Mesenchymal stem cell (in vitro differentiated cells and primary cell): ENCODE measurements around the gene KIRREL3.

Experiments used
- DNase-seq: peaks from one replicate; pipeline ENCODE4 v3.0.0-alpha.2; 2013
- H2AFZ ChIP-seq: one replicate; pipeline ENCODE4 v1.6.1; 2013; ENCODE audit warnings: low read depth, mild to moderate bottlenecking, control low read depth, inconsistent platforms, low read length, moderate library complexity
- H2AK5ac ChIP-seq: 2 replicates; pipeline ENCODE4 v1.6.1; 2013; ENCODE audit warnings: low read length, moderate library complexity, mild to moderate bottlenecking, inconsistent platforms; ENCODE audit not compliant: severe bottlenecking
- H2BK120ac ChIP-seq: one replicate; pipeline ENCODE4 v1.6.1; 2013; ENCODE audit warnings: low read depth, mild to moderate bottlenecking, inconsistent platforms, low read length, moderate library complexity
- H2BK12ac ChIP-seq, 2 experiments: one replicate each; pipeline ENCODE4 v1.6.1; 2013; ENCODE audit warnings: inconsistent platforms in 2 of 2, low read length in 2 of 2, mild to moderate bottlenecking in 2 of 2, moderate library complexity in 2 of 2, control low read depth in 1 of 2
- H2BK15ac ChIP-seq: one replicate; pipeline ENCODE4 v1.6.1; 2013; ENCODE audit warnings: mild to moderate bottlenecking, low read depth, inconsistent platforms; ENCODE audit not compliant: poor library complexity, severe bottlenecking
- H2BK5ac ChIP-seq: 2 replicates; pipeline ENCODE4 v1.6.1; 2013; ENCODE audit warnings: low read depth, mild to moderate bottlenecking, low read length, control low read depth, inconsistent platforms; ENCODE audit not compliant: poor library complexity, severe bottlenecking
- H3K14ac ChIP-seq, 2 experiments: one replicate each; pipeline ENCODE4 v1.6.1; 2013; ENCODE audit warnings: inconsistent platforms in 2 of 2, low read length in 2 of 2, control low read depth in 1 of 2, mild to moderate bottlenecking in 1 of 2, moderate library complexity in 1 of 2
- H3K18ac ChIP-seq, 2 experiments: one replicate each; pipeline ENCODE4 v1.6.1; 2013; ENCODE audit warnings: inconsistent platforms in 2 of 2, low read length in 2 of 2, control low read depth in 1 of 2, low read depth in 1 of 2, mild to moderate bottlenecking in 1 of 2
- H3K23ac ChIP-seq, 2 experiments: one replicate each; pipeline ENCODE4 v1.6.1; 2013; ENCODE audit warnings: inconsistent platforms in 2 of 2, low read length in 2 of 2, mild to moderate bottlenecking in 2 of 2, moderate library complexity in 2 of 2, control low read depth in 1 of 2
- H3K27ac ChIP-seq: 2 replicates; pipeline ENCODE4 v1.5.1; 2013; ENCODE audit warnings: mild to moderate bottlenecking, moderate library complexity, low read length, control low read depth, inconsistent platforms; ENCODE audit not compliant: poor library complexity, severe bottlenecking
- H3K27me3 ChIP-seq, 2 experiments: 2 replicates each; pipeline versions ENCODE4 v1.6.1 to v1.7.0; 2013; ENCODE audit warnings: low read length in 2 of 2, mild to moderate bottlenecking in 2 of 2, moderate library complexity in 2 of 2, control low read depth in 1 of 2, inconsistent platforms in 1 of 2; ENCODE audit not compliant: control insufficient read depth in 1 of 2, insufficient read depth in 1 of 2
- H3K36me3 ChIP-seq, 2 experiments: 2 replicates each; pipeline versions ENCODE4 v1.6.1 to v1.7.0; 2013; ENCODE audit warnings: low read length in 2 of 2, control low read depth in 1 of 2, inconsistent platforms in 1 of 2, low read depth in 1 of 2, mild to moderate bottlenecking in 1 of 2; ENCODE audit not compliant: insufficient read depth in 2 of 2, control insufficient read depth in 1 of 2
- H3K4ac ChIP-seq, 2 experiments: one replicate each; pipeline ENCODE4 v1.6.1; 2013; ENCODE audit warnings: inconsistent platforms in 2 of 2, low read length in 2 of 2, mild to moderate bottlenecking in 2 of 2, moderate library complexity in 2 of 2, control low read depth in 1 of 2, low read depth in 1 of 2
- H3K4me1 ChIP-seq: 2 replicates; pipeline ENCODE4 v1.6.1; 2013; ENCODE audit warnings: low read depth, low read length, control low read depth; ENCODE audit not compliant: control insufficient read depth, insufficient read depth
- H3K4me2 ChIP-seq: 2 replicates; pipeline ENCODE4 v1.6.1; 2013; ENCODE audit warnings: low read length, mild to moderate bottlenecking, inconsistent platforms; ENCODE audit not compliant: poor library complexity, severe bottlenecking
- H3K4me3 ChIP-seq, 2 experiments: 2 replicates each; pipeline versions ENCODE4 v1.5.1 to v1.7.0; 2013; ENCODE audit warnings: low read length in 2 of 2, mild to moderate bottlenecking in 2 of 2, control low read depth in 1 of 2, low read depth in 1 of 2; ENCODE audit not compliant: insufficient read depth in 1 of 2
- H3K79me1 ChIP-seq: replicated peaks from 2 replicates; pipeline ENCODE4 v1.6.1; 2013; ENCODE audit warnings: mild to moderate bottlenecking, control low read depth, low read length, inconsistent platforms; ENCODE audit not compliant: poor library complexity, severe bottlenecking
- H3K9ac ChIP-seq: 2 replicates; pipeline ENCODE4 v1.7.0; 2013; ENCODE audit warnings: mild to moderate bottlenecking, low read length, moderate library complexity
- H3K9me3 ChIP-seq: 2 replicates; pipeline ENCODE4 v1.7.0; 2013; ENCODE audit warnings: mild to moderate bottlenecking, low read length; ENCODE audit not compliant: control insufficient read depth
- H4K8ac ChIP-seq: one replicate; pipeline ENCODE4 v1.6.1; 2013; ENCODE audit warnings: inconsistent platforms, mild to moderate bottlenecking, low read length, moderate library complexity
- H4K91ac ChIP-seq: one replicate; pipeline ENCODE4 v1.6.1; 2013; ENCODE audit warnings: mild to moderate bottlenecking, low read length, inconsistent platforms
- WGBS: methylation state at CpG from one replicate; pipeline ENCODE4 v1.1.7; 2013; ENCODE audit warnings: mixed read lengths; 5-methylcytosine and 5-hydroxymethylcytosine counted together

The KIRREL3 gene

DNA sequence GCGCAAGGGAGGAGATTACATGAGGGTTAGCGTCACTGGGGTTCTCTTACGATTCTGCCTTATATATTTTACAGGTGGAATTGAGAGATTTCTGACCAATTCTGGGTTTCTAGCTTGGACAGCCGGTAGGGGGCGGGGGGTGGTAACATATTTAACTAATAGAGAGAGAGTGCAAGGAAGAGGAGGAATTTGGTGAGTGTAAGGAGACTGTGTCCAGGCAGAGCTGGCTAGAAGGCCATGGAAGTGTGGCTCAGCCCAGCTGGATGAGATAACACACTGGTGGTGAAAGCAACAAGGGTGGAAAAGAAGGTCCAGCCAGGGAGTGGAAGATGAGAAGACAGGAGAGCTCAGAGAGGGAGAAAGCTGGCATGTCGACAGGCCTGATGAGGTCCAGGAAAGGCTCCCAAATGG is 588.6 kb downstream of the KIRREL3 start:
- H3K9me3 ChIP-seq: no peaks in the 10 kb centered on the region
- H3K23ac ChIP-seq: no peak overlapping the region
- H2AFZ ChIP-seq: no peak overlapping the region
- no peaks in the 10 kb centered on the region for H3K79me1 ChIP-seq
- H2BK120ac ChIP-seq: no peak overlapping the region
- H2BK15ac ChIP-seq: no peak overlapping the region
- H3K27ac ChIP-seq: no peak overlapping the region
- H2BK5ac ChIP-seq: no peak overlapping the region
- H3K4me3 ChIP-seq: no peak overlapping the region
- no peak overlapping the region for H3K14ac ChIP-seq
- no peaks in the 10 kb centered on the region for H3K27me3 ChIP-seq
- no peaks in the 10 kb centered on the region for H3K4me1 ChIP-seq
- no peak overlapping the region for H3K4me2 ChIP-seq
- H3K4ac ChIP-seq: no peak overlapping the region
- H2BK12ac ChIP-seq: no peak overlapping the region
- peaks cover 39 to 69% of the 10 kb centered on the region in 2 experiments for H3K36me3 ChIP-seq
- H4K8ac ChIP-seq: no peak overlapping the region
- no peak for DNase-seq
- H3K9ac ChIP-seq: no peak overlapping the region
- no peak overlapping the region for H3K18ac ChIP-seq
- H4K91ac ChIP-seq: no peak overlapping the region
- no peak overlapping the region for H2AK5ac ChIP-seq
- WGBS: 89% methylated on average over 6 of the region's 6 CpGs

- no peak overlapping the region for H2BK15ac ChIP-seq
- no peaks in the 10 kb centered on the region for H3K9me3 ChIP-seq
- H3K27ac ChIP-seq: no peak overlapping the region
- H3K79me1 ChIP-seq: no peaks in the 10 kb centered on the region
- H3K18ac ChIP-seq: no peak overlapping the region
- H3K4me3 ChIP-seq: no peak overlapping the region
- no peak overlapping the region for H2AFZ ChIP-seq
- H3K14ac ChIP-seq: no peak overlapping the region
- H2BK12ac ChIP-seq: no peak overlapping the region
- H3K27me3 ChIP-seq: no peaks in the 10 kb centered on the region
- peaks cover 4% of the 10 kb centered on the region for H3K4me1 ChIP-seq
- H2BK5ac ChIP-seq: no peak overlapping the region
- no peak overlapping the region for H3K4me2 ChIP-seq
- H3K23ac ChIP-seq: no peak overlapping the region
- no peak for DNase-seq
- H2BK120ac ChIP-seq: no peak overlapping the region
- H3K9ac ChIP-seq: no peak overlapping the region
- H4K91ac ChIP-seq: no peak overlapping the region
- 90% methylated on average over 6 of the region's 6 CpGs for WGBS
- H2AK5ac ChIP-seq: no peak overlapping the region
- H4K8ac ChIP-seq: no peak overlapping the region
- peaks cover 41 to 67% of the 10 kb centered on the region in 2 experiments for H3K36me3 ChIP-seq
- H3K4ac ChIP-seq: no peak overlapping the region
These were observed 589.9 kb downstream of the KIRREL3 start for GRCh38 chr11:126410649-126411048.

- Histone ChIP-seq H3K27ac (no peak overlapping the region), H3K4me2 (no peak overlapping the region), H3K14ac (no peak overlapping the region), H4K91ac (no peak overlapping the region), H3K4me3 (no peak overlapping the region), H3K79me1 (peaks cover 4% of the 10 kb centered on the region), H3K9ac (no peak overlapping the region), H3K4me1 (peaks cover 6% of the 10 kb centered on the region), H2AFZ (no peak overlapping the region), H3K4ac (no peak overlapping the region), H3K27me3 (no peaks in the 10 kb centered on the region), H2AK5ac (no peak overlapping the region), H3K23ac (no peak overlapping the region), H3K36me3 (peaks cover 41 to 61% of the 10 kb centered on the region in 2 experiments), H3K18ac (no peak overlapping the region), H2BK15ac (no peak overlapping the region), H2BK120ac (no peak overlapping the region), H3K9me3 (no peaks in the 10 kb centered on the region), H2BK12ac (no peak overlapping the region), H2BK5ac (no peak overlapping the region), H4K8ac (no peak overlapping the region)
- 92% methylated on average over 3 of the region's 3 CpGs for WGBS
- no peak for DNase-seq
These were observed 591.0 kb downstream of the KIRREL3 start for GRCh38 chr11:126409620-126409985.

DNA sequence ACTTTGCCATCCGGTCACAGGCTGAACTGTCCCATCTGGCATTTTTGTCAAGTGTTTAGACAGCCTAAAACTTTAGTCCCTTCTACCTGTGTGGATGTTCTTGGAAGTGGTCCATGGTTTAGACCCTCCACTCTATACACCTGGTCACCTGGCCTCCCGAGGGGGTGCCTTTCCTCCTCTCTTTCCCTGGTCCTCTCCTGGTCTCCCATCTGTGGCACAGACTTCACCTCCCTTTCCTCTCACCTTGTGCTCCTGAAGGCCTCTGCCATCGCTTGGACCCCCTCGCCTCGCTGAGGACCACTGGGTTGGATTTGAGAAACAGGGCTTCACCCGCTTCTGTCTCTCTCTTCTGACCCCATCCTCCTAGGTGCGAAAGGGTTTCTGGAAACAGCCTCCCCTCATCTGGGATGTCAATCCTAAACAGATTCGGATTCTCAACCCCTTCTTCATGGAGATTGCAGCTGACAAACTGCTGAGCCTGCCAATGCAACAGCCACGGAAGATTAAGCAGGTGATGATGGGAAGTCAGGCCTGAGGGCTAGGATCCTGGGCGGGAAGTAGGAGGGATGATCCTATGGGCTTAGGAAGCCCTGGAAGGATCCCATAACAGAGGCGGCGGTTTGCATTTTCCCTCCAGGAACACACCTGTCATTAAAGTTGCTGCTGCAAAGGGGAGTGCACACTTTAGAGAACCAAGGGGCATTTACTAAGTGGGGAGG is 591.5 kb downstream of the KIRREL3 start:
- Histone ChIP-seq H2AK5ac (no peak overlapping the region), H4K91ac (no peak overlapping the region), H2BK15ac (no peak overlapping the region), H3K9me3 (no peaks in the 10 kb centered on the region), H2BK120ac (no peak overlapping the region), H3K23ac (no peak overlapping the region), H3K9ac (no peak overlapping the region), H3K14ac (no peak overlapping the region), H2BK5ac (no peak overlapping the region), H3K18ac (no peak overlapping the region), H3K4me1 (peaks cover 6% of the 10 kb centered on the region), H3K4me3 (no peak overlapping the region), H2AFZ (no peak overlapping the region), H4K8ac (no peak overlapping the region), H3K79me1 (peaks cover 4% of the 10 kb centered on the region), H3K36me3 (peaks cover 41 to 56% of the 10 kb centered on the region in 2 experiments), H3K4ac (no peak overlapping the region), H3K4me2 (no peak overlapping the region), H2BK12ac (no peak overlapping the region), H3K27ac (no peak overlapping the region), H3K27me3 (no peaks in the 10 kb centered on the region)
- WGBS: 98% methylated on average over 12 of the region's 12 CpGs
- DNase-seq: no peak
